ENCODE measurements around the gene CLCNKB.

- TF ChIP-seq CTCF (conservative IDR thresholded peaks at IDR 0.05; ENCODE audit: low read depth, low read length) (no peak; the same call in 1 of the 2 replicates), EZH2 (IDR thresholded peaks at IDR 0.05; ENCODE audit: low read length, unreplicated experiment) (no peak), EZH2phosphoT487 (IDR thresholded peaks at IDR 0.05; ENCODE audit: borderline replicate concordance, low read length) (no peak)
These were observed 30.0 kb downstream of the CLCNKB start, which contains the start of gene FAM131C for GRCh38 chr1:16073490-16074119.
